Osteocyte (in vitro differentiated cells): ENCODE data around the gene ABLIM2. TPM values are rescaled to one million over a fixed set of nuclear protein-coding genes. Genes with fewer than 3 reads are reported as not detected.

ENCODE experiments used
- DNase-seq: peaks from one replicate; pipeline ENCODE4 v3.0.0; 2021; ENCODE audit warnings: mixed read lengths; ENCODE audit not compliant: unreplicated experiment; ENCODE audit errors: extremely low spot score
- H3K27ac Mint-ChIP-seq: one replicate; pipeline ENCODE4 v1.8.0; 2021; ENCODE audit warnings: mild to moderate bottlenecking, mixed read lengths; ENCODE audit not compliant: unreplicated experiment
- H3K27me3 Mint-ChIP-seq: one replicate; pipeline ENCODE4 v1.8.0; 2021; ENCODE audit warnings: mixed read lengths; ENCODE audit not compliant: unreplicated experiment
- H3K36me3 Mint-ChIP-seq: one replicate; pipeline ENCODE4 v1.8.0; 2021; ENCODE audit warnings: mixed read lengths; ENCODE audit not compliant: unreplicated experiment
- H3K4me1 Mint-ChIP-seq: one replicate; pipeline ENCODE4 v1.8.0; 2021; ENCODE audit warnings: mixed read lengths; ENCODE audit not compliant: unreplicated experiment
- H3K4me3 Mint-ChIP-seq: one replicate; pipeline ENCODE4 v1.8.0; 2021; ENCODE audit warnings: mild to moderate bottlenecking, moderate library complexity, mixed read lengths; ENCODE audit not compliant: unreplicated experiment
- H3K9me3 Mint-ChIP-seq: one replicate; pipeline ENCODE4 v1.8.0; 2021; ENCODE audit warnings: mixed read lengths; ENCODE audit not compliant: unreplicated experiment
- CTCF ChIP-seq: fragments of 200-600 bp; sonication (generic); IDR thresholded peaks from 2 replicates; pipeline ENCODE4 v1.5.0; 2021; ENCODE audit warnings: antibody characterized with exemption, mild to moderate bottlenecking, moderate library complexity
- total RNA-seq: library from RNA; stranded (reverse); gene quantifications from 2 replicates; pipeline ENCODE4 v1.2.1, GENCODE V29; 2021

Gene ABLIM2
- total RNA-seq, 1 donor from 2014 or later, result 0.24 TPM

GRCh38 chr4:8152865-8153257 lies 5.8 kb downstream of the ABLIM2 start:
- no peak overlapping the region for H3K4me3 Mint-ChIP-seq
- H3K27me3 Mint-ChIP-seq, result peaks cover 40% of the 10 kb centered on the region
- no peak overlapping the region for H3K27ac Mint-ChIP-seq
- no peaks in the 10 kb centered on the region for H3K9me3 Mint-ChIP-seq
- no peaks in the 10 kb centered on the region for H3K36me3 Mint-ChIP-seq
- no peaks in the 10 kb centered on the region for H3K4me1 Mint-ChIP-seq
- TF ChIP-seq CTCF, result no peak
- no peak for DNase-seq

- no peak for TF ChIP-seq CTCF
- no peak for DNase-seq
- no peak overlapping the region for H3K27ac Mint-ChIP-seq
- H3K9me3 Mint-ChIP-seq, result no peaks in the 10 kb centered on the region
- H3K27me3 Mint-ChIP-seq, result peaks cover 41% of the 10 kb centered on the region
- no peaks in the 10 kb centered on the region for H3K36me3 Mint-ChIP-seq
- H3K4me1 Mint-ChIP-seq, result no peaks in the 10 kb centered on the region
- H3K4me3 Mint-ChIP-seq, result no peak overlapping the region
These were observed 6.3 kb downstream of the ABLIM2 start for GRCh38 chr4:8152090-8152864.

- Mint-ChIP-seq H3K27ac (no peak overlapping the region), H3K9me3 (no peaks in the 10 kb centered on the region), H3K36me3 (no peaks in the 10 kb centered on the region), H3K4me3 (no peak overlapping the region), H3K27me3 (peaks cover 43% of the 10 kb centered on the region), H3K4me1 (no peaks in the 10 kb centered on the region)
- TF ChIP-seq CTCF, result no peak
- no peak for DNase-seq
These were observed 7.4 kb downstream of the ABLIM2 start for GRCh38 chr4:8151165-8151650.

GRCh38 chr4:8150152-8151090 lies 8.2 kb downstream of the ABLIM2 start:
- Mint-ChIP-seq H3K36me3 (no peaks in the 10 kb centered on the region), H3K9me3 (no peaks in the 10 kb centered on the region), H3K27ac (no peak overlapping the region), H3K4me1 (no peaks in the 10 kb centered on the region), H3K4me3 (no peak overlapping the region), H3K27me3 (peaks cover 48% of the 10 kb centered on the region)
- no peak for TF ChIP-seq CTCF
- DNase-seq, result no peak

GRCh38 chr4:8149664-8150063 lies 8.9 kb downstream of the ABLIM2 start:
- no peaks in the 10 kb centered on the region for H3K4me1 Mint-ChIP-seq
- H3K4me3 Mint-ChIP-seq, result no peak overlapping the region
- DNase-seq, result no peak
- H3K36me3 Mint-ChIP-seq, result no peaks in the 10 kb centered on the region
- no peak overlapping the region for H3K27ac Mint-ChIP-seq
- H3K27me3 Mint-ChIP-seq, result peaks cover 45% of the 10 kb centered on the region
- H3K9me3 Mint-ChIP-seq, result no peaks in the 10 kb centered on the region
- TF ChIP-seq CTCF, result no peak
